ENCODE data around the gene SAP130.

GRCh38 chr2:128003463-128003862 is 24.4 kb downstream of the SAP130 start:
- TF ChIP-seq PPARA (CRISPR knock-in tag; IDR thresholded peaks at IDR 0.05; ENCODE audit: borderline replicate concordance) (no peak), TCF4 (CRISPR knock-in tag; IDR thresholded peaks at IDR 0.05; ENCODE audit: borderline replicate concordance) (no peak), ZNF8 (CRISPR knock-in tag; IDR thresholded peaks at IDR 0.05) (no peak), ZC3H10 (CRISPR knock-in tag; IDR thresholded peaks at IDR 0.05) (no peak)
- TF ChIP-seq, protein P1, sequence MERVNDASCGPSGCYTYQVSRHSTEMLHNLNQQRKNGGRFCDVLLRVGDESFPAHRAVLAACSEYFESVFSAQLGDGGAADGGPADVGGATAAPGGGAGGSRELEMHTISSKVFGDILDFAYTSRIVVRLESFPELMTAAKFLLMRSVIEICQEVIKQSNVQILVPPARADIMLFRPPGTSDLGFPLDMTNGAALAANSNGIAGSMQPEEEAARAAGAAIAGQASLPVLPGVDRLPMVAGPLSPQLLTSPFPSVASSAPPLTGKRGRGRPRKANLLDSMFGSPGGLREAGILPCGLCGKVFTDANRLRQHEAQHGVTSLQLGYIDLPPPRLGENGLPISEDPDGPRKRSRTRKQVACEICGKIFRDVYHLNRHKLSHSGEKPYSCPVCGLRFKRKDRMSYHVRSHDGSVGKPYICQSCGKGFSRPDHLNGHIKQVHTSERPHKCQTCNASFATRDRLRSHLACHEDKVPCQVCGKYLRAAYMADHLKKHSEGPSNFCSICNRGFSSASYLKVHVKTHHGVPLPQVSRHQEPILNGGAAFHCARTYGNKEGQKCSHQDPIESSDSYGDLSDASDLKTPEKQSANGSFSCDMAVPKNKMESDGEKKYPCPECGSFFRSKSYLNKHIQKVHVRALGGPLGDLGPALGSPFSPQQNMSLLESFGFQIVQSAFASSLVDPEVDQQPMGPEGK (CRISPR knock-in tag; IDR thresholded peaks at IDR 0.05; ENCODE audit: borderline replicate concordance), result no peak

All from SK-N-SH treated with all-trans-retinoic acid at 6 μM for 48 hours (cell line).